CD4-positive, alpha-beta T cell treated with Interleukin-21 for 1 hour (primary cell): ENCODE results near the gene IRF2.

Source experiments
- DNase-seq: peaks from one replicate; pipeline ENCODE4 v3.0.0-alpha.2; 2020

The IRF2 gene

DNA sequence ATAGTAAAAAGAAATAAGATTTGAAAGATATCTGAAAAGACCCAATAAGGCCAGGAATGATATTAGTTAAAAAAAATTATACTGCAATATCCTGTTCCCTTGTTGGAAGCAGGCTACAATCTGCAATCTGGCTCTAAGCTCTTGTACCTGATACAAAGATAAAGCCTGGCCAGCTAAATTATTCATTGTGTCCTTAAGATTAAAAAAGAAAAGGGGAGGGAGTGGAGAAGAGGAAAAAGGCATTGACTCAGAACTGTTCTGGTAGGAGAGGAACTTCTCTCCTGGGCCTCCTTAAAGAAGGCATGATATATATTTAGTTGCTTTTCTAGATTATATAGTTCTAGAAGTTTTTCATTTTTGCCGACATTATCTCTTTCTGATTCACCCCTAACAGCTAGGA, 46.7 kb downstream of the IRF2 start:
- DNase-seq: no peak

DNA sequence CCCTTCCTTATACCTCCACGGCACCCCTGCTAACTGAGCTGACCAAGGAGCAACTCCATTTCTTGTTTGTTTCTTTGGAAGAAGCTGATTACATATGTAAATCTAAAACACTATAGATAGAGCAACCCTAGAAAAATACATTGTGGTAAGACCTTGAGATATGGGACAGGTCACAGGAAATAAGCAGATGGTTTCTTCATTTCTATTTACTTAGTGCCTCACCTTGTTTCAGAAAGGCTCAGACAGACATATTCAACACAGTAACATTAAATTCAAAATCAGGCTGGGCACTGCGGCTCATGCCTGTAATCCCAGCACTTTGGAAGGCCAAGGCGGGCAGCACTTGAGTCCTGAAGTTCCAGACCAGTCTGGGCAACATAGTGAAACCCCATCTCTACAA, 47.3 kb downstream of the IRF2 start:
- no peak for DNase-seq

DNA sequence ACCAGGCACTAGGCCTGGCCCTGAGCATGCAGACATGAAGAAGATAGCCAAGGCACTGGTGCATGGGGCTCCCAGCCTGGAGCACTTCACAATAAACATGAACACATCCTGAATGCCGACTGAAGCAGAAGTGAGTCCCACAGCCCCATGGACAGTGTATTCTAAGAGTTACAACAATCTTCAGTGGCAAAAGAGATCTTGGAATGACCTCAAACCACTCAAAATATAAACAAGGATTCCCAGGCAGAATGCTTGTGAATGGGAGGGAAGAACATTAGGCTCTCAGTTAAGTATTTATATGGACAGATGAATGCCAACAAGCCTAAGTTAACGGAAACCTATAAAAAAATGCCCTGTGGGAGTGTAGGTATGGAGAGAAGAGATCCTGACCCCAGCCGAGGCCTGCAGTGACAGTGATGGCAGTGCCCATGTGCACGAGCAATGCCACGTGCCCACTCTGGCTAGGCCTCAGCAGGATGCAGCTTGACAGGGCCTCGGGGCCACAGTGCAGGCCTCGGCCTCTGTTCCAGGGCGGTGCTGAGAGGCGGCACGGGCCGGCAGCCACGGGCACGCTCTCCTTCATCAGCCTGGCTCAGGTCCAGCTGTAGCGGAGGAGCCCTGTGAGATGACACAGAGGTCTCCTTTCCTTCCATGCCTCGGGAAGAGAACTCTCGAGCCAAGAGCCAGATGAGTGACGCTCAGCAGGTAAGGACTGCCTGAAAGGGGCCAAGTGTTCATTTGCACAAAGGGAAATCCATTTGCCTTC, 49.2 kb downstream of the IRF2 start:
- DNase-seq: no peak

DNA sequence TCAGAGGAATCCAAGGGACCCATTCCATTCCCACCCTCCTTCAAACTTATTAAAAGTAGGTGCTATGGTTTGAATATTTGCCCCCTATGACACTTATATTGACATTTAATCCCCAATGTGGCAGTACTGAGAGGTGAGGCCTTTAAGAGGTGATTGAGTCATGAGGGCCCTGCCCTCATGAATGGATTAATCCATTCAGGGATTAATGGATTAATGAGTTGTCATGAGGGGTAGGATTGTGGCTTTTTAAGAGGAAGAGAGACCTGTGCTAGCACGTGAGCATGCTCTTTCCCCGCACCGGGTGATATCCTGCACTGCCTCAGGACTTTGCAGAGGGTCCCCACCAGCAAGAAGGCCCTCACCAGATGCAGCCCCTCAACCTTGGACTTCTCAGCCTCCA, 50.1 kb downstream of the IRF2 start:
- DNase-seq: no peak

DNA sequence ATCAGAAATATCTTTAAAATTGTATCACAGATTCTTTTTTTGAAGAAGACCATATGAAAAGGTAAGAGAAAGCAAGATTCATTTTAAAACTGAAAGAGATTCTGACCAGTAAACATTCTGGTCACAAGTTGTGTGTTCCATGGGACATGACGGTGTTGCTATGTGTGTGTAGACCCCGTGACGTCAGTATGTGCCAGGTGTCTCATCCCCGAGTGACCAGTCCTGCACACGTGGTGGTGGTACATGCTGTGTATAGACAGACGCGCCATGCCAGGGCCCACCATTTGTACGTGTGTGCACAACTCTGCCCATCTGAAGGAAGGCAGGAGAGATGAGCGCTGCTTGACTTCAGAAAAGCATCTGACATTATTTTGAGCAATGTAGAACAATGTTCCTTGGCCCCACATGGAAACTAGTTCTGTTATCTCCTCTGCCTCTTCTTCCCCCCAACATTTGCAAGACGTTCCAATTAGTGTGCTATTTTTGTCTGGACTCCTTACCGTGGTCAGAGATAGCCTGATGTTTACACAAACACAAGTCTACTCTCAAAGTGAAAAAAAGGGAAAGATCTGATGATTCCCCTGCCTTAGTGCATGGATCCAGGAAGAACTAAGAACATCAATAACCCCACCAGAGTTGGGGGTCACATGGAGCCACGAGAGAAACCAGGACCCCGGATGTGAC, 51.2 kb downstream of the IRF2 start:
- DNase-seq: no peak

- DNase-seq: no peak
Observed at GRCh38 chr4:184422378-184422777, 52.0 kb downstream of the IRF2 start.

DNA sequence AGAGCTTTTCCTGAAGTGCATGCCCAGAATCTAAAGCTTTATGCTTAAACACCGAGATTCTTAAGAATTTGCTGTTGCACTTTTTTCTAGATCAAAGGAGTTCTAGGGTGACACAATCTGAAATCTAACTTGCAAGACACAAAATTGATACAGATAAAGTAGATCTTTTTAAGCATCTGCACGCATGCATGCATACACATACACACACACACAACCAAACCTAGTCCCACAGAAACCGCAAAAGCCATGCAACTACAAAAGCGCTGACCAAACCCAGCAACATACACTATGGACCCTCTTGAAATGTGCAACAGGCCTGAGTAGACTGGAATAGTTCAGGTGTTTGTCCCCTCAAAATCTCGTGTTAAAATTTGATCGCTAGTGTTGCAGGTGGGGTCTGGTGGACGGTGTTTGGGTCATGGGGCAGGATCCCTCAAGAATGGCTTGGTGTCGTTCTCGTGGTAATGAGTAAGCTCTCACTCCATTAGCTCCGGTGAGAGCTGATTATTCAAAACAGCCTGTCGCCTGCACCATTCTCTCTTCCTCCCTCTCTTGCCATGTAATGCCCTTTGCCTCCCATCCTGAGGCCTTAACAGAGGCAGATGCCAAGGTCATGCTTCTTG, 52.7 kb downstream of the IRF2 start:
- peak; percentile 19 for DNase-seq

DNA sequence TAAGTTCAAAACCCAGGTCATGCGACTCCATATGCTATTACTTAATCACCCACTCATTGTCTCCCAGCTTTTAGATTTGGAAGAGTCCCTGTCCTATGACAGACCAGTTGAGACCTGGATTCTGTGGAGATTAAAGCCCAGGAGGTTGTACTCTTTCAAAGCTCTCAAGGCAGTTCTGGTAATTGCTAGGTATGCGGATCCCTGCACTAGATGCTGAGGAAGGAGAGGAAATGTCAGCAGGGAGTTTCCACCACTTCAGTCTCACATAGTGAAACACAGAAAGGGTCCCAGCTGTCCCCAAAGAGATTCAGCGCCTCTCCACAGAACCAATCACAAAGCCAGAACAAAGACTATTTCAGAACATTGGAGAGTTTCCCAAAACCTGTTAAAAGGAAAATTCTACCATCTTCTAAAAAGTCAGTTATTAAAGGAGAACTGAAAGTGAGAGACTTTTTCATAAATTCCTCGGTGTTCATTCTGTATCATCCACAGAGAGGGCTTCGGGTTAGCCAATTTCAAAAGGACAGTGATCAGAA, 53.4 kb downstream of the IRF2 start:
- DNase-seq: peak; percentile 47

GRCh38 chr4:184420402-184420801, 53.9 kb downstream of the IRF2 start:
- peak; percentile 17 for DNase-seq

DNA sequence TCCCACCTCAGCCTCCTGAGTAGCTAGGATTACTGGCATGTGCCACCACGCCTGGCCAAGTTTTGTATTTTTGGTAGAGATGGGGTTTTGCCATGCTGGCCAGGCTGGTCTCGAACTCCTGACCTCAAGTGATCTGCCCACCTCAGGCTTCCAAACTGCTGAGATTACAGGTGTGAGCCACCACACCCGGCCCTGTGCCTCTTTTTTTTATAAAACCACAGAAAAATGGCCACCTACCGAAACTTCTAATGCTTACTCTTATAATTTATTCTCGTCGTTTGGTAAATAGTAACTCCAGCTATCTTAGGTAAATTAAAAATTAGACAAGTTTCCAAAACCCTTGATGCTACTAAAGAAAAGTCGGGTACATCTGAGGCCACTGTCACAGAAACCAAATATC, 54.4 kb downstream of the IRF2 start:
- peak; percentile 22 for DNase-seq

GRCh38 chr4:184417802-184418511, 56.4 kb downstream of the IRF2 start:
- peak; percentile 48 for DNase-seq

DNA sequence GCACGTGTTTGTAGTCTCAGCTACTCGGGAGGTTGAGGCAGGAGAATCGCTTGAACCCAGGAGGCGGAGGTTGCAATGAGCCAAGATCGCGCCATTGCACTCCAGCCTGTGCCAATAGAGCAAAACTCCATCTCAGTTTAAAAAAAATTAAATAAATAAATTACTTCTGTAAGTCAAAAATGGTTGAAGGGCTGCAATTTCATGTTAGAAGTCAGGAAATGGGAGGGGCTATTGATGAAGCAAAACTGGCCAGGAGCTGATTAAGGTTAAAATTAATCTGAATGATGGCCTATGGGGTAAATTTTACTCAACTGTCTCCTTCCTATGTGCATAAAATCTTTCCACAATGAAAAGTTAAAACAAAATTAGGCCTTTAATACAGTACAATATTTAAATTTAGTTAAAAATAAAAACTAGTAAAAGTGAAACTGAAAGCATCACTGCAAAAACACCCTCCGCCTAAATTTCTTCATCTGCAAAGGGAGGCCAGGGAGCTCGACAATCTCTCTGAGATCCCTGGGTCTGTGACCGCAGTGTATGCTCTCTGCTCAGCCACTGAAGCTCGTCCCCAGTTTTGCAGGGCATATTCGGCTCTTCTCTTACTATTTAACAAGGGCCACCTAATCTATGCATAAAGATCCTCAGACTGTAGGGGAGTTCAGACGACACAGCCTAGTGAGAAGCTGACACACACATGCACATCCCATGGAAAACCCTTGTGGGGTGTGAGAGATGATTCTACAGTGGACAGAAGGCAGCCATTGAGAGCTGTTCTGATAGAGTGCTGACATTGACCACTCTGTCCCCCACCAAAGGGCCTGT, 57.2 kb downstream of the IRF2 start:
- peak; percentile 61 for DNase-seq

- DNase-seq: no peak
Observed at GRCh38 chr4:184415071-184415470, 59.3 kb downstream of the IRF2 start.

GRCh38 chr4:184413261-184414046, 60.9 kb downstream of the IRF2 start:
- DNase-seq: no peak

DNA sequence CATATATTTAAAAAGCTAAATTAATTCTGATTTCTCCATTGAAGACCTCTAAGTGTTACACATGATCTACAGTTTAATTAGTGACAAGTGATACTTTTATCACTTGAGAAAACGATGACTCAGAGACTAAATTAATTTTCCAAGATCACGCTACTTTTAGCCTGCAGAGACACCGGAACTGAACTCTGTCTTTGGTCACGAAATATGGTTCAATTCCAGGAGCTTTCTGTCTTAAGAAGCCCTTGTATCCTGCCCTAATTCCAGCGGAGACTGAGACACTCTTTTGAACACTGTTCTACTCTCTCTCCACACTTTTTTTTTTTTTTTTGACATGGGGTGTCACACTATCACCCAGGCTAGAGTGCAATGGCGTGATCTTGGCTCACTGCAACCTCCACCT, 63.6 kb downstream of the IRF2 start:
- DNase-seq: no peak

- DNase-seq: peak; percentile 34
Observed at GRCh38 chr4:184409911-184410692, 64.2 kb downstream of the IRF2 start.

GRCh38 chr4:184409502-184409901, 64.8 kb downstream of the IRF2 start:
- DNase-seq: no peak

GRCh38 chr4:184408684-184409081, 65.7 kb downstream of the IRF2 start:
- no peak for DNase-seq

GRCh38 chr4:184408021-184408683, 66.2 kb downstream of the IRF2 start:
- no peak for DNase-seq

GRCh38 chr4:184406958-184407391, 67.4 kb downstream of the IRF2 start:
- no peak for DNase-seq
